ENCODE measurements around the gene WWOX.

DNA sequence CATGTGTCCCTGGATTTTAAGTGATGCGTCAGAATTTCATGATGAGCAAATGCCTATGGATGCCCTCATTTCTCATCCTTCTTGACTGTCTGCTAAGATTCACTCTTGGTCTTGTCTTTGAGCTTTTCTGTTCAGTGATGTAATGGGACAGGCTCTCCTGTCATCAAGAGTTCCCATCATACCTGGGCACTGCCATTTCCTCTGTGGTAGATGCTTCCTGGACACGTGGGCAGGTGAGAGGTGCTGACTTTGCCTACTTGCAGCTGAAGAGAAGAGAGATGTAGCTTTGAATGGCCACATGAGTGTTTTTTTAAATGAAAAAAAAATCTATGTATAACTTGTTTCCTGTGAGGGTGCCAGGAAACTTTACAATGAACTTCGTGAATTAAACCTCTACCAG lies 943.4 kb downstream of the WWOX start:
- no peak for TF ChIP-seq EZH2 (IDR thresholded peaks at IDR 0.05; ENCODE audit: borderline replicate concordance, low read depth, low read length, severe bottlenecking)
- TF ChIP-seq, protein P1, sequence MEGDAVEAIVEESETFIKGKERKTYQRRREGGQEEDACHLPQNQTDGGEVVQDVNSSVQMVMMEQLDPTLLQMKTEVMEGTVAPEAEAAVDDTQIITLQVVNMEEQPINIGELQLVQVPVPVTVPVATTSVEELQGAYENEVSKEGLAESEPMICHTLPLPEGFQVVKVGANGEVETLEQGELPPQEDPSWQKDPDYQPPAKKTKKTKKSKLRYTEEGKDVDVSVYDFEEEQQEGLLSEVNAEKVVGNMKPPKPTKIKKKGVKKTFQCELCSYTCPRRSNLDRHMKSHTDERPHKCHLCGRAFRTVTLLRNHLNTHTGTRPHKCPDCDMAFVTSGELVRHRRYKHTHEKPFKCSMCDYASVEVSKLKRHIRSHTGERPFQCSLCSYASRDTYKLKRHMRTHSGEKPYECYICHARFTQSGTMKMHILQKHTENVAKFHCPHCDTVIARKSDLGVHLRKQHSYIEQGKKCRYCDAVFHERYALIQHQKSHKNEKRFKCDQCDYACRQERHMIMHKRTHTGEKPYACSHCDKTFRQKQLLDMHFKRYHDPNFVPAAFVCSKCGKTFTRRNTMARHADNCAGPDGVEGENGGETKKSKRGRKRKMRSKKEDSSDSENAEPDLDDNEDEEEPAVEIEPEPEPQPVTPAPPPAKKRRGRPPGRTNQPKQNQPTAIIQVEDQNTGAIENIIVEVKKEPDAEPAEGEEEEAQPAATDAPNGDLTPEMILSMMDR (IDR thresholded peaks at IDR 0.05; ENCODE audit: borderline replicate concordance, extremely low read depth, low read length, poor library complexity, severe bottlenecking) = no peak
